Spleen (tissue), 7 donors: Measurements from ENCODE around the gene YARS1.

ENCODE experiments used
- CTCF ChIP-seq, 11 experiments: fragments of 200-600 bp in 7 of 11; fragments of 450-650 bp in 4 of 11; sonication (generic) in 4 of 11; IDR thresholded peaks in 8 of 11; conservative IDR thresholded peaks in 3 of 11; 1 replicate in 7 of 11; 2 replicates in 4 of 11; pipeline versions ENCODE4 v1.4.0 to v1.8.0; 2016 to 2021; ENCODE audit warnings: antibody characterized with exemption in 11 of 11, inconsistent platforms in 4 of 11, mild to moderate bottlenecking in 1 of 11
- POLR2AphosphoS5 ChIP-seq, 3 donors: sonication (generic); formaldehyde crosslinking; IDR thresholded peaks; one replicate each; pipeline ENCODE4 v1.5.1; 2017; ENCODE audit warnings: antibody characterized with exemption in 3 of 3
- donor health status: DM: no; HTN: no; CAD: no; lungs with moderate emphysema.
- donor health status: DM: no; HTN: no; CAD: no.
- donor health status: DM: no; HTN: no; CAD: no.

GRCh38 chr1:32763221-32763620, 53.9 kb downstream of the YARS1 start:
- TF ChIP-seq POLR2AphosphoS5 (IDR thresholded peaks at IDR 0.05) (no peak), CTCF (IDR thresholded peaks at IDR 0.05 in 8 of 11, conservative IDR thresholded peaks at IDR 0.05 in 3 of 11) (no peak)
